Measurements from ENCODE around the gene ZMIZ1.

ZMIZ1 gene

DNA sequence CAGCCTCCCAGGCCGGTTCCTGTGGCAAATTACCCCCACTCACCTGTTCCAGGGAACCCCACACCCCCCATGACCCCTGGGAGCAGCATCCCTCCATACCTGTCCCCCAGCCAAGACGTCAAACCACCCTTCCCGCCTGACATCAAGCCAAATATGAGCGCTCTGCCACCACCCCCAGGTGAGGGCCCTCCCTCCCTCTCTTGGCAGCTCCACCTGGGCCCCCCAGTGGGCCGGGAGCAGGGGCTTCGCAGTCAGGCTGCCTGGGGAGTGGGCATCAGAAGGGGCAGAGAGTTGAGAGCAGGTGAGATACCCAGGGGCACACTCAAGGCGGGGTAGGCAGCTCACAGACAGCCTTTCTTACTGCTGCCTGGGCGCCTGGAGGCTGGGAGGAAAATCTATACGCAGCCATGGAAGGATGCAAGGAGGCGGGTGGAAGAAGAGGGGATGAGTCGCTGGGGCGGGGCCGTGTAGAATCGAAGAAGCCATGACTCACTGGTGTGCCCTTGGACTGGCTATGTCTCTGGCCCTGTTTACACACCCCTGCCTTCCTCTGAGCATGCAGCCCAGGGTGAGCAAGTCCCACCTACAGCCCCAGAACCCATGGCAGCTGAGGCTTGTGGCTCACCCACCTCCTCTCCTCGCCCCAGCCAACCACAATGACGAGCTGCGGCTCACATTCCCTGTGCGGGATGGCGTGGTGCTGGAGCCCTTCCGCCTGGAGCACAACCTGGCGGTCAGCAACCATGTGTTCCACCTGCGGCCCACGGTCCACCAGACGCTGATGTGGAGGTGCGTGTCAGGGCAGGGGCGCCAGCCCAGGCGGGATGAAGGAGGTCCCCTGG lies 229.9 kb downstream of the ZMIZ1 start:
- no peak for FAIRE-seq

DNA sequence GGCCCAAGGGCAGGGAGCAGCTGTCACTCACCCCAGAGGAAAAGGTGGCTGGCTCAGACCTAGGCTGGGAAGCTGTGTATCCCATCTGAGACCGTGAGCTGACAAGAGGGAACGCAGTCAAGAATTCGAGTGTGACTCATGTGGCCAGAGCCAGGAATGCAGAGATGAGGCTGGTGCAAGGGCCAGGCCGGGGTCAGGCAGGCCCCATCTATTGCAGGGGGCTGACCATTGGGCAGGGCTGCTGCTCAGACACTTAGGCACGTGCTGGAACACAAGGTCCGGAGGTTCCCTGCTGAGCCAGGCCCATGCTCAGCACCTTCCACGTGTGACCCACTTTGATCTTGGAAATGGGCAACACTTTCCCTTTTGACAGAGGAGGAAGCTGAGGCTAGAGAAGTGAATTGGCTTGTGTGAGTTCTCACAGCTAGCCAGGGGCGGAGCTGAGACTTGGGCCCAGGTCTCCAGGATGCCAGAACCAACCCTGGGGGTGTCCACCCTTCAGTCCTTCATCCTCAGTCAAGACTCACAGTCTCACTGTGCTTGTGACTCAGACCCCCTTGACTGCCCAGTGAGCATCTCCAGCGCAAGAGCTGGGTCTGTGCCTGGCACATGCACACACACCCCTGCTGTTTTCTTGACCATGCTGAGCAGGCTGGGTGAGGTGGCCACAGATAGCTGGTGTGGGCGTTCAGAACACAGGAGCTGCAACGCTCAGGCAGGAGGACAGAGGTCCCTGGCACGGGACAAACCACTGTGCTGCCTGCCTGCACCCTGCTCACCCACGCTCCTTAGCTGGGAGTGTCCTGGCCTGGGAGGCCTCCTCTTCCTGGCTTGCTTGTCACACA lies 230.9 kb downstream of the ZMIZ1 start:
- no peak for FAIRE-seq

DNA sequence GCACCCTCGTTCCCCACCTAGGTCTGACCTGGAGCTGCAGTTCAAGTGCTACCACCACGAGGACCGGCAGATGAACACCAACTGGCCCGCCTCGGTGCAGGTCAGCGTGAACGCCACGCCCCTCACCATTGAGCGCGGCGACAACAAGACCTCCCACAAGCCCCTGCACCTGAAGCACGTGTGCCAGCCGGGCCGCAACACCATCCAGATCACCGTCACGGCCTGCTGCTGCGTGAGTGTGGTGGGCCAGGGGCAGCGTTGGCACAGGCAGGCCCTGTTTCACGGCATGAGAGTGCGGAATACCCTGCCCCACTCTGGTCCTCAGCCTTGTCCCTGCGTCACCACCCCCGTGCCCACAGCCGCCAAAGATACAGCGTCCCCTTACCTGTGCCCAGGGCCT lies 231.9 kb downstream of the ZMIZ1 start:
- FAIRE-seq, result no peak

DNA sequence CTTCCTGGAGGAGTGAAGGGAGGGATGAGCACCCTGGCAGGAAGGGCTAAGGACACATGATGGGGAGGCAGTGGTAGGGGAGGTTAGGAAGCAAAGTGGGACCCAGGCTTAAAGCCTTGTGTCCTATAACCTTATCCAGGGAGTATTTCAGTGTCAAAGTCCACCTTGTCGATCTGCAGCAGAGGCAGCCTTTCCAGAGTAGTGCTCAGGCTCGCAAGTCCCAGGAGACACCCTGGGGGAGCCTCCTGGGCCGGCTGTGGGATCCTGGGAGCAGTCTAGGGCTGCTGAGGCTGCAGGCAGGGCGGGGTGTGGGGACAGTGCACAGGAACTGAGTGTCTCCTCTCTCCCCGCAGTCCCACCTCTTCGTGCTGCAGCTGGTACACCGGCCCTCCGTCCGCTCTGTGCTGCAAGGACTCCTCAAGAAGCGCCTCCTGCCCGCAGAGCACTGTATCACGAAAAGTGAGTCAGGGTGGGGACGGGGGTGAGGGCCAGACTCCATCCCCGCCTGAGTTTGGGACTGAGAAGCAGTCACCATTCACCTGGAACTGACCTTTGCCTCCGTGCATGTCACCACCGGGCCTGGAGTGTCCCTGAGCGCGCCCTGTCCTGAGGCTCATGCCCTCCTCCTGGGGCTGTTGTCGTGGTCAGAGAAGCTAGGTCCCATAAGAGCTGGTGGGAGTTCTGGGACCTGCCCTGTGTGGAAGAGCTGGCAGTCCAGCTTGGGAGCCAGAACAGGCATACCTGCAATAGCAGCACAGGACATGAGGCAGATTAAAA lies 233.2 kb downstream of the ZMIZ1 start:
- no peak for FAIRE-seq

DNA sequence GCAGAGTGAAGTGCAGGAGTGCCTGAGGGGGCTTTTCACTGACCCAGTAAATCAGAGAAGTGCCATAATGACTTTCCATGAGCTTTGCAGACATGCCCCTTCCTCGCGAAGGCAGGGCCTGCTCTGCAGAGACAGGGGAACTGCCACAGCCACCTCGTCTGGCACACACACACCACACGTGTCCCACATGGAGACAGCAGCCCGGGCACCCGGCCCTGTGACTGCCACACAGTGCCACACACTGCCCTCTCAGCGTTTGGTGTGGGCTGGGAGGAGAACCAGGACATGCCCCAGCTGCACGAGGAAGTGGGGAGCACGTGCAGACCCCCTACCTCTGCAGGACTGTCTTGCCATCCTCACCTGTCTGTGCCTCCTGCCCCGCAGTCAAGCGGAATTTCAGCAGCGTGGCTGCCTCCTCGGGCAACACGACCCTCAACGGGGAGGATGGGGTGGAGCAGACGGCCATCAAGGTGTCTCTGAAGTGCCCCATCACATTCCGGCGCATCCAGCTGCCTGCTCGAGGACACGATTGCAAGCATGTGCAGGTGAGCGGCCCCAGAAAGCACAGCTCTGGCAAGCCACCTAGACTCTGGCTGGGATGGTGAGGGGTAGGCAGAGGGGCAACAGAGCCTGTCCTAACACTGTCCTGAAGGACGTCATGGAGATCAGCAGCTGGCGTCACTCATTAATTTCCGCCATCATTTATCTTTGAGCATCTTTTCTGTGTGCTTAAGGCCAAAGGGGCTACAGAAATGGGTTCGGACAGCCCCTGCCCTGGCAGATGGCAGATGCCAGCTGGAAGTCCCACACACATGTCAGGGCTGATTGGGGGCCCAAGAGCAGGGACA lies 235.1 kb downstream of the ZMIZ1 start:
- no peak for FAIRE-seq

DNA sequence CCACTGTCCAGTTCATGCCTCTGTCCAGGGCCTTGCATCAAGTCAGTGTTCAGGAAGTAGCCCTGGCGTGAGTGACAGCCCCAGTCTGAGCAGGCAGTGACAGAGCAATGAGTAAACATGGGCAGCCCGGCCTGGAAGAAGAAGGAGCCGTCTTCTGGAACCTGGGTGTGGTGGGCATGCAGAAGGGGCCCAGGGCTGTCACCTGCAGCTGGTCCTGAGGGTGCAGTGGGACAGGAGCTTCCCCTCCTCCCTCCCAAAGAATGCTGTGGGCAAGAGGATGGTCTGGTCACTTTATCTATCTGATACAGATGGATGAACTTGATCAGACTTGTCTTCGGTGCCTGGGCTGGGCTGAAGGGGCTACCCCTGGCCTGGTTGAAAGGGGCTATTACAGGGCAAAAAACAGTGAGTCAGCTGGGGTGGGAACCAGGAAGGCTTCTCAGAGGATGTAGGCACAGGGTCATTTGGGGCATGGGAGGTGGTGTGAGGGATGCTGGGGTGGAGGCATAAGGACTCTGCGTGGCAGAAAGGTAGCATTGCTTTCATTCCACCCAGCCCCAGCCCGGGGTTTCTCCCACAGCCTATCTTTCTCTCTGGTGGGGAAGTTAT lies 235.8 kb downstream of the ZMIZ1 start:
- no peak for FAIRE-seq

DNA sequence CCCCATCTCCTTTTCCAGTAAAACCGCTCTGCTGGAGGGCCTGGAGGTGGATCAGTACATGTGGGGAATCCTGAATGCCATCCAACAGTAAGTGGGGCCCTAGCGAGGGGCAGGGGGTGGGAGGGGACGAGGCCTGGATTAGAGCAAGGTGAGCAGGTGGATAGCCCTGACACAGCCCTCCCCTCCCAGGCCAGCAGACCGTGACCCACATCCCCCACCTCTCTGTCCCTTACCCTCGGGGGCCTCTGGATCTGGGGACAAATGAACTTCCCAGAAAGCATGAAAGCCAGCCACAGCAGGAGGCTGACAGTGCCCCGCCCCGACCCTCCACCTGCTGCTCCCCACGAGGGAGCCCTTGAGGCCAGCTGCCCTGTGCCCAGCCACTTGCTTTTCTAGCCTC lies 236.7 kb downstream of the ZMIZ1 start:
- FAIRE-seq, result no peak

DNA sequence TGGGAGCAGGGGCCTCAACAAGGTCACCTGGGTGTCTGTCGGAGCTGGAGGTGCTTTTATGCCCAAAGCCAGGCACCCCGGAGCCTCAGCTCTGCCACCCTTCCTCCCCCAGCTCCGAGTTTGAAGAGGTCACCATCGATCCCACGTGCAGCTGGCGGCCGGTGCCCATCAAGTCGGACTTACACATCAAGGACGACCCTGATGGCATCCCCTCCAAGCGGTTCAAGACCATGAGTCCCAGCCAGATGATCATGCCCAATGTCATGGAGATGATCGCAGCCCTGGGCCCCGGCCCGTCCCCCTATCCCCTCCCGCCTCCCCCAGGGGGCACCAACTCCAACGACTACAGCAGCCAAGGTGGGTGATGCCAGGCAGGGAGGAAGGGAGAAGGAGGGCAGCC lies 237.2 kb downstream of the ZMIZ1 start:
- FAIRE-seq, result no peak

DNA sequence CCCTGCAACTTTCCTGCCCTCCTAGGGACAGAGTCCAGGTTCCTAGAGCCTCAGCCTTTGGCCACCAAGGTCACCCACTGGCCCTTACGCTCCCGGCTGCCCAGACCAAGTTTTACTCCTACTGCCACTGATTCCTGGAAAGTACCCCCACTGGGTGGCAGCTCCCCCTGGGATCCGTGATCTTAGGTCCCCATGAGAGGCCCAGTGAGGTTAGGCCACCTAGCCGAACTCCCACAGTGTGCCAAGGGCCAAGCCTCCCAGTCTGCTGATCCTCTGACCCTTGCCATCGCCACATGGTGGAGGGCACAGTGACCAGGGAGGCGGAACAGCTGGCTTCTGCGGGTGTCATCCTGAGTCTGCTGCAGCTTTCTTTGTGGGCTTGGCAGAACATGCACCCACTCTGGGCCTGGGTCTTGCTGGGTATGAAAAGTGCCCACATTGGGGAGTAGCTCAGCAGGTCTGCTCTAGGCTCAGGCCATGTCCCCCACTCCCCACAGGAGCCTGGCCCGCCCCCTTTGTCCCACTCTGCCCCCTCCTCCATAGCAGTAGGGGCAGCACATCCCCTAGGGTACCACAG lies 238.0 kb downstream of the ZMIZ1 start:
- FAIRE-seq, result no peak

DNA sequence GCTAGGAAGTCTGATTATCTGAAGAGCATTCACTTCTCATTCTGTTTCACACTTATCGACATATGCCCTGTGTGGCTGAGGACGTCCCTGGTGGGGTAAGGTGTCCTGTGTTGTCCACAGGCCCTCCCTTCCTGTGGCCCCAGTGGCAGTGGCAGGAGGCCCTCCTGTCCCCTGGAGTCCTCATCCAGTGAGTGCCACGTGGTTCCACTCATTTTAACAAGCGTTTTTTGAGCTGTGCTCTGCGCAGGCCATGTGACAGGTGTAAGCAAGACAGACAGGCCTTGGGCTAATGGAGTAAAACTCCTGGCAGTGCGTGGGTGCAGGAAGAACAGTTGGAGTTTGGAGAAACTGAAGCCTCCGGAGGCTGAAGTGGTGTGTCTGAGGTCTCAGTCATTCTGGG lies 239.2 kb downstream of the ZMIZ1 start:
- no peak for FAIRE-seq

DNA sequence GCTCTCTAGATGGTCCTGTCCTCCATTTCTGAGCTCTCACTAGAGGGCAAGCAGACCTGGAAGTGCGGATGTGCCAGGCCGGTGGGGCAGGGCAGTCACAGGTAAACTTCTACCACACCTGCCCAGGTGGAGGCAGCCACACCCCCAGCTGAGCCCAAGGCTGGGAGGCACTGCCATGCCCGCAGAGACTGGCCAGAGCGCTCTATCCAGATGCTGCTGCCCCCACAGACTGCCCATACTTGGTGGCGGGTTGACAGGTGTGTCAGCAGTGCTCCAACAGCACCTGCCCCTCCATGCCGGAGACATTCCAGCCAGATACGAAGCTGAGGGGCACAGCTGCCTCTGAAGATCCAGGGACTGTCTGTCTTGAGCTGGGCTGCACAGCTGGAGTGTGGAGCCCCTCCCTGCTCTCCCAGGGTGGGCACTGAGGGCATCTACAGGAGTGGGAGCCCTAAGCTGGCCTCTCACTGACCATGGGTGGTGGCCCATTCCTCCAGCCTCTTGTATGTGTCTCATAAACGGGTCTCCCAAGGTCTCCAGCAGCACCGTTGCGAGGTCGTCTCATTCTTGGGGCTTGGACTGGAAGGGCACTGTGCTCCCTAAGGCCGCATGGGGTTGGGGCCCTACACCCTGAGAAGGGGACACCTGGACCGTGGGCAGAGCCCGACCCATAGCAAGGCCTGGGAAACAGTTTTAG lies 240.4 kb downstream of the ZMIZ1 start:
- no peak for FAIRE-seq

DNA sequence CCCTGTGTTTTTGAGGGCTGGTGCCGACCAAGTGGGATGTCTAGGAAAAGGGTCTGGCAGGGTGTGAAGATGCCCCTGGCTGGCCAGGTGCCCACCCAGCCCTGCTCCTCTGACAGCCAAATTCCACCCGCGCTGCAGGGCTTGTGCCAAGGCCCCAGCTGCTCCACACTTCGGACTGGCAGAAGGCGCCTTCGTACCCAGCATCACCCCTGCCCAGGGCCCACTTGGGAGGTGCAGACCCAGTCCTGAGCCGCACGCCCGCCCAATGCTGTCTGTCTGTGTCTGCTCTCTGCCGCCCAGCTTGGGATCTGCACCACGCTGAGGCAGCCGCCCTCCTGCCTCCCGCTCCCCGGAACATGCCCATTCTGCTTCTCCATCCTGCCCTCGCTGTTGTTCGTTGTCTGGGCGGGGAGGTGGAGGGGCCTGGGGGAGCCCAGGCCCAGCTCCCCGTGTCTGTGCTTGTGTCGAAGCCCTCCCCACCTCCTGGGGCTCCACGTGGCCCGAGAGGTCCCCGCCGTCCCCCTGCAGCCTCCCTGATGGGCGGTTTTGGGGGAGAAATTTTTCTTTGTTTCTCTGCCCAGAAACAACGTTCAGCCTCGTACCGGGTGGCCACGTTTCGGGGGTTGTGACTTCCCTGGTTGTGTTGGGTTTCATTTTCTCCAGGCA lies 241.6 kb downstream of the ZMIZ1 start:
- no peak for FAIRE-seq

DNA sequence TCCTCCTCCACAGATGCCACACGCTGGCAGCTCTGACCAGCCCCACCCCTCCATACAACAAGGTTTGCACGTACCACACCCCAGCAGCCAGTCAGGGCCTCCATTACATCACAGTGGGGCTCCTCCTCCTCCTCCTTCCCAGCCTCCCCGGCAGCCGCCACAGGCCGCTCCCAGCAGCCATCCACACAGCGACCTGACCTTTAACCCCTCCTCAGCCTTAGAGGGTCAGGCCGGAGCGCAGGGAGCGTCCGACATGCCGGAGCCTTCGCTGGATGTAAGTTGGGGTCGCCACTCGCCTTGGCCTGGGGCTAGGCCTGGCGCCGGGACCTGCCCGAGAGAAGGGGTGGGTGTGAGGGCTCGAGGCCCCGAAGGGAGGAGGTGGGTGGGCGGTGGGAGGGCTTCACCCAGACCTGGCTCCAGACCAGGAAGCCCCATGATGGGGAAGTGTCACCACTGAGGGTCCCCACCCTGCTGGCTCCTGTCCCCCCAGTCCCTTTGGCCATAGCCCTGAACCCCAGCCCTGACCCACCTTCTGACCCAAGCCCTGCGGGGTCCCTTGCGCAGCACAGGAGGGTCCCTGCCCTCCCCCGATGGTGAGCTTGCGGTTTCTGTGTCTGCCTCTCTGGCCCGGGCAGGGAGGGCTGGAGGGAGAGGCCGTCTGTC lies 242.3 kb downstream of the ZMIZ1 start:
- FAIRE-seq, result no peak

DNA sequence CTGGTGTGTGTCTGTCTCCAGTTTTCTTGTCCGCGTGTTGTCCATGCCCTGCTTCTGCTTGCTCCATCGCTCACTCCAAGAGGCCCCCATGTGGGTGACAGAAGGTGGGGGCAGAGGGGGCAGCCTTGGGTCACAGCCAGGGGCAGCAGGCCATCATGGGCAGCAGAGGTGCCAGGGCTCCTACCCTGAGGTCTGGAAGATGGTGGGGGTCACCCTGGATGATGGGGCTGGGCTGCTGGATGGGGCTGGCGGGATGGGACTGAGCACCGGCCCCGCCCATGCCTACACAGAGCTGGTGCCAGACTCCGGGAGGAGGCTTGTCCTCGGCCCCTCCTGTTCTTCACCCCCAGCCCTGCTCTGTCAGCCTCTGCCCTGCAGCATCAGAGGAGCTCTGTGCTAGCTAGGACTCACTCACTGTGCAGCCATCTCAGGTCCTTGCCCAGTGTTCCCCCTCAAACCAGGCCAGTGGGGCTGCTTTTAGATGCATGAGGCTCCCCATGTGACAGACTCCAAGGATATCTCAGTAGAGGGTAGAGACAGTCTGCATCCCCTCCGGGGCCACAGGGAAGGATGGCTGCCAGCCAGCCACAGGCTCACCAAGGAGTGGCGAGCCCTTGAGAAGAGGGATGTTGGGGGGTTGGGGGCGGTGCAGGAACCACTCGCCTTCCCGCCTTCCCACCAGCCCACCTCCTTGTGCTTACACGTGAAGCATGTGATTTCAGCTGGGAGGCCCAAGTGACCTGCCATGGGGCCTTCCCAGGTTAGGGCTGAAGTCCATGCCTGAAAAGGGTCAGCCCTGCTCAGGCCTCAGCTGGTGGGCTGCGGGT lies 243.0 kb downstream of the ZMIZ1 start:
- FAIRE-seq, result no peak

DNA sequence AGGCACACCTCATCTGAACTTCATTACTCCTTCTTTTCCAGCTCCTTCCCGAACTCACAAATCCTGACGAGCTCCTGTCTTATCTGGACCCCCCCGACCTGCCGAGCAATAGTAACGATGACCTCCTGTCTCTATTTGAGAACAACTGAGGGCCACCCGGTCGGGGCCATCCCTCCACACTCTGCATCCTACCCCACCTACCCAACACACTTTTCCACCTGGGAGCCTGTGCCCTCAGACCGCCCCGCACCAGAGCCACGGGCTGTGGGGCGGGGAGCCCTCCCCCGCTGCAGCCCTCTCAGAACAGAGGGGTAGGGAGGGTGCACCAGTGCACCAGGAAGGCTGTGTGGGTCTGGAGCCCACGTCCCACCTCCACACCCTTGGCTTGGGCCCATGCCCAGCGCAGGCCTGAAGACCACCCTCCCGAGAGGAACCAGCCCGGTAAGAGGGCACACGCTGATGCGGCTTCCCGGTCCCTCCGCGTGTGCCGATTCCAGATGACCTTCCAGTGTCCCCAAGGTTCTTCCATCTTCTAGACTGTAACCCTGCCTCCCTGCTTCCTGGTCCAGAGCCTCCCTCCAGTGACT lies 243.9 kb downstream of the ZMIZ1 start:
- no peak for FAIRE-seq

DNA sequence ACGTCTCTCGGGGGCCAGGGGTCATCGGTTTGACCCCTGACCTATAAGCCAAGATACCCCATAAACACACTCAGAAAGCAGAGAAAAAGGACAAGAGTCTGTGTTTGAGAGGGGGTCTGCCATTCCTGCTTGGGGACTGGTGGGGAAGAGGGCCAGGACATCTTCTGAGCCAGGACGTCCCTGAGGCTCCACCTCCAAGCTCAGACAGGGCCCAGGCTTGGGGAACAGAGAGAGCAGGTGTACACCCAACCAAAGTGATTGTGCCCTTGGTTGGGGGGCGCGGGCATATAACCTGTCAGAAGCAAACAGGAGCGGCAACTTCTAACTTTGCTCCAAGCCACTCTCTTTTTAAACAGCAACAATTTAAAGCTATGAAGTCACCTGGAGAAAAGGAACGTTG lies 244.6 kb downstream of the ZMIZ1 start:
- FAIRE-seq, result no peak

DNA sequence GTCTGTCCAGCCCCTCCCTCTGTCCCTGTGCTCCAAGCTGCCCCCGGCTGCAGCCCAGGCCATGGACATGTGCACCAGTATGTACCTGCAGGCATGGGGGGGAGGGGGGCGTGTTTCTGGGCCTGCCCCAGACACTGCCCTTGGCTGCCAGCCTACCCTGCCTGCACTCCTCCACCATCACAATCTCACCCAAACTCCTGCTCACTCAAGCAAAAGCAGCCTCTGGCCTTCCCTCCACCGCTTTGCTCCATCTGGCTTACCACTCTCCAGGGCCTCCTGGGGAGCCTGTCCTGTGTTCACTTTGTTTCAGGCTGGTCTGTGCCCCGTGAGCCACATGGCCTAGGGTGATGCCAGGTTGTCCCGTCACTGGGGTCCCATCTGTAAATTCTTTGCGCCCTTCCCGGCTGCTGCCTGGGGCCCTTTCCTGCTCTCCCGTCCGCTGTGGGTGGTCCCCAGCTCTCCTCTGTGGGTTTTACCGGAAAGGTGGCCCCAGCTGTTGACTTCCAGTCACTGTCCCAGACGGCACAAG lies 245.2 kb downstream of the ZMIZ1 start:
- FAIRE-seq, result no peak
